RKO (cell line): ENCODE results near the gene COQ7.

Experiments used
- DNase-seq: peaks from one replicate; pipeline ENCODE4 v3.0.0-alpha.2; 2016; ENCODE audit warnings: low spot score

The COQ7 gene

DNA sequence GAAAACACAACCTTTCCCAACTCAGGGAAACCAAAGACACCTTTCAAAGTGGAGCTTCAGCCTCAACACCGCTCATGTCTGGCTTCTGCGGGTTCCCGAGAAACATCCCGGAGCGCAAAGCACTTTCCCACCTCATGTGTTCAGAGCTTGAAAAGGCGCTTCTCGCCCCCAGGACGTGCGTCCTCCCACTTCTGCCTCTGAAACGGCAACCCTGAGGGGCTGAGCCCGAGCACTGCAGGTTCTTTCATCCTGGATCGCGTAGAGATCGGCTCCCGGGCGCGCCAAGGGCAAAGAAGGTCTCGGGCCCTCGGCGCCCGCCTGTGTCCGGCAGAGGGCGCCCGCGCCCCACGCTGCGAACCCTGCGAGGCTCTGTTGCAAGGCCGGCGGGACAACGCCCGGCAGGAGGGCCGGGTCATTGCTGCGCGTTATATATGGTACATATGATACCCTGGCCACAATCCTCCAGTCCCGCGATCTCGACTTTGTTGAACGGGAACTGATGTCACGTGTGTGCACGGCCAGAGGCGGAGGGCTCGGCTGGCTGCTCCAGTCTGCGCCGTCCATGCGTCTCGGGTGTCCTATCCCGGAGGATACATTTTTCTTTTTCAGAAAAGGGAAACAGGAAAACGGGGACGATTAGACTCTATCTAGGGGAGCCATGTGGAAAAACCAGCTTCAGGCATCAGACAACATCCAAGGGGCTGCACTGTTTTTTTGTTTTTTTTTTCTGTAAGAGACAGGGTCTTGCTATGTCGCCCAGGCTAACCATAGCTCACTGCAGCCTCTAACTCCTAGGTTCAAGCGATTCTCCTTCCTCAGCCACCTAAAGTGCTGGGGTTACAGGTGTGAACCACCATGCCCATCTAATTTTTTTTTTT, 19.1 kb downstream of the COQ7 start:
- peak; percentile 91 for DNase-seq

GRCh38 chr16:19088341-19088916, 21.0 kb downstream of the COQ7 start:
- DNase-seq = no peak

DNA sequence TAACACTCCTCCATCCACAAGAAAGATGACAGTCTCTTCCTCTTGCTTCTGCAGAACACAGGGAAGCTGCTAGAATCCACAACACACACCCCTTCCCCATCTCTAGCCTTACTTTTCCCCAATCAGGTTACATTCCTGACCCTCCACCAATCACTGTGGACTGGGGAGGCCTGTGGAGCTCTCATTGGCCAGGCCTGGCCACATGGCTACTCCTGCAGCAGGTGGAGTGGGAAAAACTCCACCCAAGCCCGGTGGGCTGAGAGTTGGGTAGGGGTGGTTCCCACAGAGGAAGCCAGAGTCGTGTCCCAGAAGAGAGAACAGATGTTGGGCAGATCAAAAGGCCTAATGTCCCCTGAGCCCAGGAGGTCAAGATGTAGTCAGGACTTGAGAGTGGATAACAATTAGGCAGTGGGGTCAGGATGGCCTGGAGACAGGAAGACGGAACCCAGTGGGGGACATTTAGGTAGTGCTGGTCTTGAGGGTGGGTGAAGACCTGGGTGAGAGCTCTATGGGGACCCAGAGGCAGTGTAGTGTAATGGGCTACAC, 22.1 kb downstream of the COQ7 start:
- no peak for DNase-seq

DNA sequence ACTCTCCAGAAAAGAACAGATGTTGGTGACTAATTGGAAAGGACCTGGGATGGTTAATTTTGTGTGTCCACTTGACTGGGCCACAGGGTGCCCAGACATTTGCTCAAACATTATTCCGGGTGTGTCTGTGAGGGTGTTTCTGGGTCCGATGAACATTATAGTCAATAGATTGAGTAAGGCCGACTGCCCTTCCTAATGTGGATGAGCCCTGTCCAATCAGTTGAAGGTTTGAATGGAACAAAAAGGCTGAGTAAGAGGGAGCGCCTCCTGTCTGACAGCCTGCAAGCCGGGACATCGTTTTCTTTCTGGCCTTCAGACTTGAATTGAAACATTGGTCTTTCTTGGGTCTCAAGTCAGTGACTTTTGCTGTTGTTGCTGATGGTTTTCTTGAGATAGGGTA, 23.5 kb downstream of the COQ7 start:
- DNase-seq = no peak

DNA sequence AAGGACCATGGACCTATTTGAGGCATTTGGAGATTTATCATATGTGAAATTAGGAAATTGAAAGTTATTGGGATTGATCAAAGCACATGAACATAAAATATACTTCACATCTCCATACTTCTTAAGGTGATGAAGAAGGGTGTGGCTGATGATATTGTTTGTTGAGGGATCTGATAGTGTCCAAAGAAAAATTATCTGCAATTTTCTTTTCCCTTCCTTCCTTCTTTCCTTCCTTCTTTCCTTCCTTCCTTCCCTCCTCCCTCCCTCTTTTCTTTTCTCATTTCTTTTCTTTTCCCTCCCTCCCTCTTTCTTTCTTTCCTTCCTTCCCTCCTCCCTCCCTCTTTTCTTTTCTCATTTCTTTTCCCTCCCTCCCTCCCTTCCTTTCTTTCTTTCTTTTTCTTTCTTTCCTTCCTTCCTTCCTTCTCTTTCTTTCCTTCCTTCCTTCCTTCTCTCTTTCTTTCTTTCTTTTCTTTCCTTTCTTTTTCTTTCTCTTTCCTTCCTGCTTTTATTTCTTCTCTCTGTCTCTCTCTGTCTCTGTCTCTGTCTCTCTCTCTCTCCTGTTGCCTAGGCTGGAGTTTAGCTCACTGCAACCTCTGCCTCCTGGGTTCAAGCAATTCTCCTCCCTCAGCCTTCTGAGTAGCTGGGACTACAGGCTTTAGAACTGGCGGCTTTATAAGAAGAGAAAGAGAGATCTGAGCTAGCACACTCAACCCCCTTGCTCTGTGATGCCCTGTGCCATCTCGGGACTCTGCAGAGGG, 25.4 kb downstream of the COQ7 start:
- DNase-seq = no peak

DNA sequence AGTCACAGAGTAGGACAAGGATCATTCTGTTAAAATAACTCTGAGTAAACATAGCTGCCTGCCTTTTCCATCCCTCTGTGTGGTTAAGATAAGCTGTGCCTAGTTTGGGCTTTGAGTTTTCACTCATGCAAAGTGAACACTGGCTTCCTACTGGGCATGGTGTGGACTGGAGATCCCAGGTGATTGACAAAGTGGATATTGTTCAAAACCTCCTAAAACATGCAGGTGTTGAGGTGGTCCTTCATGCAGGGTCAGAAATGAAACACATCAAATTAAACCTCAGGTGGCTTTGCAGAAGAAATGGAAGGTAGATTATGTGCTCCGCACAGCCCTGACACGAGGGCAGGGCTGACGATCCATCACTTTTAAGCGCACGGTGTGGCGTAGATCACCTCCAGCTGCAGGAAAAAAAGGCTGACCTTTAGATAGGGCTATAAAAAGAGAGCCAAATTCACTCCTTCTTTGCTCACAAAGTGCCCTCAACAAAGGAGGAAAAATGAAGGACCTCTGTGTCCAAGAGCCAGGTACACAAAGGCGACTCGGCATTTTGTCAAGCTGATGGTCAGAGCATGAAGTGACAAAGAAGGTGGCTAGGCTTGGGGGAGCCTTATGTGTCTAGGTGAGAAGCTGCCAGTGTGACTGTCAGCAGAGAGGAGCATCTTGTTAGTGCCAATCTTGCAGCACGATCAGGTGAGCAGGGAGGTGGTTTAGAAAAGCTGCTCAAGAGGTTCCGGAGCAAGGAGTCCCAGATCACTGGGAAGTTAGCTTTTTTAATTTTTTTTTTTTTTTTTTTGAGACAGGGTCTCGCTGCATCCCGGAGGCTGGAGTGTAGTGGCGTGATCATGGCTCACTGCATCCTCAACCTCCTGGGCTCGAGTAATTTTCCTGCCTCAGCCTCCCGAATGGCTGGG, 26.5 kb downstream of the COQ7 start:
- DNase-seq = no peak

DNA sequence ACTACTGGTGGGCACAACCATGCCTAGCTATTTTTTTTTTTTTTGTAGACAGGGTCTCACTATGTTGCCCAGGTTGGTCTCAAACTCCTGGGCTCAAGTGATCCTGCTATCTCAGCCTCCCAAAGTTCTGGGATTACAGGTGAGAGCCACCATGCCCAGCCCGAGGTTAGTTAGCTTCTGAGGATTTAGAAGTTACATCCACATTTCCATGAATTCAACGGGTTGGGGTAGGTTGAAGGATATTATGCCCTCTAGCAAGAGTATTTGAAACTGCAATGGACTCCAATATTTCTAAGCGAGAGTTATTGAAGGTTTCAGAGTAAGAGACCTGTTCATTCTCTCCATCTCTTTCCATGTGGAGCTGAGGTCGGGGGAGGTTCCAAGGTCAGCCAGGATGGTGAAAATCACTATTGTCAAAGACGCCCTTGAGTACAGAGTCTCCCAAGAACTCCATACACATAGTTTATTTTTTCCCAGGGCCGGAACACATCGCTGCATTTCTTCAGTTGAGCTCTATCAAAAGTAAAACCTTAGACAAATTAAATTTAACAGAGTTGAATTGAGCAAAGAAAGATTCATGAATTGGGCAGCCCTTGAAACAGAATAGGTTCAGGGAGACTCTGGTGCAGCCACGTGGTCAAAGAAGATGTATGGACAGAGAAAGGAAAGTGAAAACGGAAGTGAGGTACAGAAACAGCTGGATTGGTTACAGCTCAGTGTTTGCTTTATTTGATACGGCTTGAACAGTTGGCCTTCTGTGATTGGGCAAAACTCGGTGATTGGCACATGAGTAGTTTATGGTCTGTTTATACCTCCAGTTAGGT, 27.3 kb downstream of the COQ7 start:
- DNase-seq = peak; percentile 70

- DNase-seq = no peak
Measured at GRCh38 chr16:19095654-19096053, 28.2 kb downstream of the COQ7 start.

DNA sequence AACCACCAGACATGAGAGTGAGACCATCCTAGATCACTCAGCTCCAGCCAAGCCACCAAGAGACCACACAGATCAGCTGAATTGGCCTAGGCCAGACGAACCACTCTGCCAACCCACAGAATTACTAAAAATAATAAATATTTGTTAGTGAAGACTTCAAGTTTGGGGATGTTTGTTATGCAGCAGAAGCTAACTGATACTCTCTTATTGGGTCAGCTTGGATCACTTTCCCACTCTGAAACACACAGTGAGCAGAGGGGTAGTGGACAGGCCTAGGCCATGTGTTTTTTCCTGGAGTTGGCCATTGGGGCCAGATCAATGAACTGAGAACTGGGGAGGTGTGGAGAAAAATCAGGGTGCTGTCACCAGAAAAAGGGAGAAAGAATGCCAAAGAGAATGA, 30.8 kb downstream of the COQ7 start:
- DNase-seq = no peak

DNA sequence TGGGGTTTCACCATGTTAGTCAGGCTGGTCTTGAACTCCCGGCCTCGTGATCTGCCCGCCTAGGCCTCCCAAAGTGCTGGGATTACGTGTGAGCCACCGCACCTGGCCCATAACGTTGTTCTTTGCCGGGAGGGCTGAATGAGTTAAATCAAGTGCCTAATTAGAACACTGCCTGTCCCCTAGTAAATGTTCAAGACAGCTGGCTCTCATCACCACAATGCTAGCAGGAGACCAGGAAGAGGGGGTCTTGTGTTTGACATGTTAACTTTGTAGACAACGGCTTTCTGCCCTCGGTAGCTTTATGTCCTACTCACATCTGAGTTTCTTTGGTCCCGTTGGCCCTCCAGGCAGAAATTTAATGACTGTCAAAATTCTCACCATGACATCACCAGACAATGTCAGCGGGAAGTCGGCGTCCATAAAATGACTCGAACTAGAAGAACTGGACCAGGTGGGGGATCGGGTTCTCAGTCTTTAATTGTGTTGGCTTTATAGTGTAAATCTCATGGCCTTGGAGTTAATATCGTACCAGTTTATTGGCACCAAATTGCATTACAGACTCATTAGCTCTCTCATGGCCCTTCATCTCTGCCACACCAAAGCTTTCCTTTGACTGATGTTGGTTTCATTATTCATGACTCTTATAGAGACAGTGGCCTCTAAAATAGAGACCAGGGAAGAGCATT, 34.9 kb downstream of the COQ7 start:
- no peak for DNase-seq

DNA sequence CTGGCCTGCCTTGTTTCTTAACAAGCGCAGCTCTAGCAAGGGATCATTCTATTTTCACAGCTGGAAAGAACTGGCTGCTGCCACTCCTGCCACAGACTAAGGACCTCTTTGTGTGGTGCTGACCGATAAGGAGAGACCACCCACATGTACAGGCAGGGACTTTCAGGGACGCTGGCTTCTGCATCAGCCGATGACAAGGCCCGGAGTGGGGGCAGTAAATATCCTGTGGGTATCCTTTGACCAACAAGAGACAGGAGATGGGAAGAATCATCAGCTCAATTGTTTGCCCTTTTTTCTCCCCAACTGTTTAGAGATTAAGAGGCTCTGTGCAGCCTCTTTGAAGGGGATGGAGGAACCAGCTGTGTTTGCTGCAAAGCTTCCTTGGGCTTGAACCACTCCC, 37.2 kb downstream of the COQ7 start:
- DNase-seq = no peak

GRCh38 chr16:19105131-19105530, 37.7 kb downstream of the COQ7 start:
- DNase-seq = no peak

- no peak for DNase-seq
Measured at GRCh38 chr16:19105891-19106624, 38.6 kb downstream of the COQ7 start.

GRCh38 chr16:19106625-19107020, 39.2 kb downstream of the COQ7 start:
- DNase-seq = no peak

DNA sequence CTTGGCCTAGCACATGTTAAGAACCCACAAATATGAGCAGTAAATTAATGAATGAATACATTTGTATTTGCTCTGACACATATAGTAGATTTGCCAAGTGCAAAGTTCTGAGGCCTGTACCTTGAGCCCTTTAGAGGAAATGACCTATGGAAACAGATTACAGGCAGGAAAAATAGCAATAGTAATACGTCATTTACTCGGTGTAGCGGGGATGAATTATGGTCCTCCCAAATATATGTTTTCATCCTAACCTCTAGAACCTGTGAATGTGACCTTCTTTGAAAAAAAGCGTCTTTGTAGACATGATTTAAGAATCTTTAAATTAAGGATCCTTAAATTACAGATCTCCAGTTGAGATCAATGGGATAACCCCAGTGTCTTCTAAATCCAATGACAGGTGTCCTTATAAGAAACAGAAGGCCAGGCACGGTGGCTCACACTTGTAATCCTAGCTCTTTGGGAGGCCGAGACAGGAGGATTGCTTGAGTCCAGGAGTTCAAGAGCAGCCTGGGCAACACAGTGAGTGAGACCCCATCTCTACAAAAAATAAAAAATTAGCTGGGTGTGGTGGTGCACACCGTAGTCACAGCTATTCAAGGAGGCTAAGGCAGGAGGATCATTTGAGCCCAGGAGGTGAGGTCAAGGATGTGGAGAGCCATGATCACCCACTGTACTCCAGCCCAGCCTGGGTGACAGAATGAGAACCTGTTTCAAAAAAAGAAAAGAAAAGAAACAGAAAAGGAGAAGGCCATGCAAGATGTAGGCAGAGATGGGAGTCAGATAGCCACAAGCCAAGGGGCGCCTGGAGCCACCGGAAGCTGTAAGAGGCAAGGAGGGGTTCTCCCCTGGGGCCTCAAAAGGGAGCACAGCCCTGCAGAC, 41.2 kb downstream of the COQ7 start:
- no peak for DNase-seq

DNA sequence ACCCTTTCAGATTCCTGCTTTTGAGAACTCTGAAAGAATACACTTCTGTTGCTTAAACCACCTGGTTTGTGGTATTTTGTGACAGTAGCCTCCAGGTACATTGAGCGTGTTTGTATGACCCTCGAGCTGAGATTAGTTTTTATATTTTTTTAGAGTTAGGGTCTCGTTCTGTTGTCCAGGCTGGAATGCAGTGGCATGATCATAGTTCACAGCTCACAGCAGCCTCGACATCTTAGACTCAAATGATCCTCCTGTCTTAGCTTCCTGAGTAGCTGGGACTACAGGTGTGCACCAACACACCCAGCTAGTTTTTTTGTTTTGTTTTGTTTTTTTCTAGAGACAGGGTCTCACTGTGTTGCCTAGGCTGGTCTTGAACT, 41.9 kb downstream of the COQ7 start:
- DNase-seq = no peak

- no peak for DNase-seq
Measured at GRCh38 chr16:19110537-19111360, 43.3 kb downstream of the COQ7 start.

DNA sequence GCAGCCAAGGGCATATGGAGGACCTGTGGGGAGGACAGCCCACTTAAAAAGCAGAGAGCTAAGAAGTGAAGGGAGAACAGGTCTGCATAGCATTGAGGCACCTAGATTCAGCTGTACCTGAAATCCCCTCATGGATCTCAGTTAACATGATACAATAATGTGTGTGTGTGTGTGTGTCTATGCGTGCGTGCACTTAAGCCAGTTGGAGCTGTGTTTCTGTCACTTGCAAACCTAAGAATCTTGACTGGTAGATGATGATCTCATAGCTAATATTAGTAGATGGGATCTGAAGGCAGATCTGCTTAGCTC, 44.6 kb downstream of the COQ7 start:
- no peak for DNase-seq
